Sigmoid colon (tissue), 4 donors: ENCODE data around the gene CFAP58.

ENCODE experiments used
- CTCF ChIP-seq, 4 experiments: fragments of 450-650 bp in 3 of 4; fragments of 200-600 bp in 1 of 4; IDR thresholded peaks; one replicate each; pipeline ENCODE4 v1.5.1; 2016 to 2019; ENCODE audit warnings: antibody characterized with exemption in 4 of 4, mild to moderate bottlenecking in 3 of 4, moderate library complexity in 2 of 4
- EP300 ChIP-seq, 4 donors: sonication (generic); formaldehyde crosslinking; IDR thresholded peaks; one replicate each; pipeline ENCODE4 v1.6.1; 2017; ENCODE audit warnings: antibody characterized with exemption in 4 of 4
- POLR2A ChIP-seq, 2 donors: fragments of 450-650 bp; IDR thresholded peaks; one replicate each; pipeline ENCODE4 v1.6.1; 2016; ENCODE audit warnings: antibody characterized with exemption in 2 of 2, mild to moderate bottlenecking in 2 of 2, moderate library complexity in 2 of 2
- POLR2AphosphoS5 ChIP-seq, 4 donors: sonication (generic); formaldehyde crosslinking; IDR thresholded peaks; one replicate each; pipeline ENCODE4 v1.6.1; 2017; ENCODE audit warnings: antibody characterized with exemption in 4 of 4

- TF ChIP-seq POLR2A (IDR thresholded peaks at IDR 0.05) (no peak), CTCF (IDR thresholded peaks at IDR 0.05) (no peak), EP300 (IDR thresholded peaks at IDR 0.05) (peak in 1 of 4 donors; percentile 50), POLR2AphosphoS5 (IDR thresholded peaks at IDR 0.05) (peak; percentile 29 to 77 (median 38))
Observed at GRCh38 chr10:104328896-104329710, 24.5 kb upstream of the CFAP58 start.
